DOHH2 (cell line): ENCODE measurements around the gene CALU.

Experiments used
- H3F3A ChIP-seq: fragments of 200-600 bp; sonication (generic), shearing (Covaris generic); 2 replicates; pipeline ENCODE4 v1.6.0; 2016; ENCODE audit warnings: antibody characterized with exemption, mild to moderate bottlenecking; ENCODE audit not compliant: control insufficient read depth, insufficient read depth
- H3K27ac ChIP-seq: fragments of 200-600 bp; sonication (generic); 2 replicates; pipeline ENCODE4 v1.5.1; 2014; ENCODE audit warnings: low read depth, mild to moderate bottlenecking, low read length, moderate library complexity
- H3K27me3 ChIP-seq: fragments of 200-600 bp; sonication (generic); 2 replicates; pipeline ENCODE4 v1.6.1; 2014; ENCODE audit warnings: mild to moderate bottlenecking, low read length, mixed read lengths; ENCODE audit not compliant: control insufficient read depth
- H3K36me3 ChIP-seq: fragments of 200-600 bp; sonication (generic); 2 replicates; pipeline ENCODE4 v1.6.1; 2014; ENCODE audit warnings: mild to moderate bottlenecking, low read length, moderate library complexity, mixed read lengths; ENCODE audit not compliant: control insufficient read depth
- H3K4me1 ChIP-seq: fragments of 200-600 bp; sonication (generic); 2 replicates; pipeline ENCODE4 v1.6.1; 2014; ENCODE audit warnings: mild to moderate bottlenecking, low read length, mixed read lengths; ENCODE audit not compliant: control insufficient read depth
- H3K4me2 ChIP-seq: fragments of 200-600 bp; sonication (generic); 2 replicates; pipeline ENCODE4 v1.6.0; 2014; ENCODE audit warnings: mild to moderate bottlenecking, low read length, moderate library complexity
- H3K4me3 ChIP-seq: fragments of 200-600 bp; sonication (generic); 2 replicates; pipeline ENCODE4 v1.5.1; 2014; ENCODE audit warnings: mild to moderate bottlenecking, low read length, mixed read lengths
- H3K79me2 ChIP-seq: fragments of 200-600 bp; sonication (generic); 2 replicates; pipeline ENCODE4 v1.6.1; 2014; ENCODE audit warnings: mild to moderate bottlenecking, low read length, mixed read lengths; ENCODE audit not compliant: control insufficient read depth
- H3K9me2 ChIP-seq: fragments of 200-600 bp; sonication (generic); replicated peaks from 2 replicates; pipeline ENCODE4 v1.6.1; 2014; ENCODE audit warnings: mild to moderate bottlenecking, low read length, mixed read lengths; ENCODE audit not compliant: control insufficient read depth
- H3K9me3 ChIP-seq: fragments of 200-600 bp; sonication (generic); 2 replicates; pipeline ENCODE4 v1.6.1; 2014; ENCODE audit warnings: antibody characterized with exemption, low read length, mixed read lengths; ENCODE audit not compliant: control insufficient read depth, insufficient read depth
- H4K20me1 ChIP-seq: fragments of 200-600 bp; sonication (generic); 2 replicates; pipeline ENCODE4 v1.6.0; 2014; ENCODE audit warnings: low read depth, mild to moderate bottlenecking, antibody characterized with exemption, low read length, moderate library complexity; ENCODE audit not compliant: control insufficient read depth, insufficient read depth
- CTCF ChIP-seq: fragments of 200-600 bp; sonication (generic); IDR thresholded peaks from one replicate; pipeline ENCODE4 v1.5.1; 2014; ENCODE audit warnings: antibody characterized with exemption, mild to moderate bottlenecking, low read depth, low read length; ENCODE audit not compliant: poor library complexity, severe bottlenecking
- EZH2phosphoT487 ChIP-seq: fragments of 200-600 bp; sonication (generic); IDR thresholded peaks from 2 replicates; pipeline ENCODE4 v1.6.1; 2017; ENCODE audit warnings: borderline replicate concordance, mild to moderate bottlenecking, antibody characterized with exemption, low read length, moderate library complexity, mixed read lengths

CALU gene

GRCh38 chr7:128770233-128770632 is 31.1 kb downstream of the CALU start:
- no peak overlapping the region for H3K4me3 ChIP-seq

DNA sequence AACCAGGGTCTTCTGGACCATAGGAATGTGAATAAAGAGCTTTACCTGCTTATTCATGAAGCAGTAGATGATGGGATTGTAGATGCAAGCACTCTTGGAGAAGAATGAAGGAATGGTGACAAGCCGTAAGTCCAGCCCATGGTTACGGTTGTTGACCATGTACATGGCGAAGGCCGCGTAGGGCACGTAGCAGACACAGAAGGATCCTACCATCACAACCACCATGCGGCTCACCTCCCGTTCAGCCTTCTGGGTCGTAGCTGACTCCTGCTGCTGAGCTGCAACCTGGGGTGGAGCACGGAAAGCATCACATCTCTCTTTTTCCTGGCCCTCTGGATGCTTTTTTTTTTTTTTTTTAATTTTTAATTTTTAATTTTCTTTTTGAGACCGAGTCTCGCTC is 34.4 kb downstream of the CALU start:
- no peak overlapping the region for H3K27ac ChIP-seq
- 0 out of 2 replicates have a peak, but pooled peaks cover 8% of the 10 kb centered on the region for H3F3A ChIP-seq
- H3K79me2 ChIP-seq: no peaks in the 10 kb centered on the region
- no peak overlapping the region for H3K4me3 ChIP-seq
- no peaks in the 10 kb centered on the region for H3K9me2 ChIP-seq
- H3K4me2 ChIP-seq: no peak overlapping the region
- no peaks in the 10 kb centered on the region for H4K20me1 ChIP-seq
- H3K36me3 ChIP-seq: peaks cover 46% of the 10 kb centered on the region
- H3K9me3 ChIP-seq: no peaks in the 10 kb centered on the region
- no peaks in the 10 kb centered on the region for H3K4me1 ChIP-seq
- TF ChIP-seq EZH2phosphoT487 (no peak), CTCF (no peak)
- H3K27me3 ChIP-seq: no peaks in the 10 kb centered on the region

More at GRCh38 chr7:128770233-128770632, 31.1 kb downstream of the CALU start:
- H3K4me2 ChIP-seq: no peak overlapping the region
- H4K20me1 ChIP-seq: no peaks in the 10 kb centered on the region
- no peak overlapping the region for H3K27ac ChIP-seq
- no peaks in the 10 kb centered on the region for H3K9me2 ChIP-seq
- H3K27me3 ChIP-seq: no peaks in the 10 kb centered on the region
- no peaks in the 10 kb centered on the region for H3K9me3 ChIP-seq
- H3K4me1 ChIP-seq: no peaks in the 10 kb centered on the region
- no peaks in the 10 kb centered on the region for H3K79me2 ChIP-seq
- peaks cover 75% of the 10 kb centered on the region for H3K36me3 ChIP-seq
- TF ChIP-seq CTCF: no peak
- no peak for TF ChIP-seq EZH2phosphoT487
- H3F3A ChIP-seq: 0 out of 2 replicates have a peak, but pooled peaks cover 5% of the 10 kb centered on the region

- no peak overlapping the region for H3K27ac ChIP-seq
- H4K20me1 ChIP-seq: no peaks in the 10 kb centered on the region
These were observed 35.0 kb downstream of the CALU start for GRCh38 chr7:128774029-128774689.

More at GRCh38 chr7:128774029-128774689, 35.0 kb downstream of the CALU start:
- no peaks in the 10 kb centered on the region for H3K4me1 ChIP-seq
- H3K9me3 ChIP-seq: no peaks in the 10 kb centered on the region
- H3K27me3 ChIP-seq: no peaks in the 10 kb centered on the region
- 0 out of 2 replicates have a peak, but pooled peaks cover 8% of the 10 kb centered on the region for H3F3A ChIP-seq
- H3K9me2 ChIP-seq: no peaks in the 10 kb centered on the region
- H3K4me2 ChIP-seq: no peak overlapping the region
- TF ChIP-seq CTCF (no peak), EZH2phosphoT487 (no peak)
- H3K4me3 ChIP-seq: no peak overlapping the region
- H3K79me2 ChIP-seq: no peaks in the 10 kb centered on the region
- peaks cover 41% of the 10 kb centered on the region for H3K36me3 ChIP-seq
